Caco-2 (cell line): ENCODE data around the gene SLC12A3. TPM values are rescaled to one million over a fixed set of nuclear protein-coding genes. Genes with fewer than 3 reads are reported as not detected.

ENCODE experiments used
- BruUV-seq: library from RNA; stranded (reverse); fragments of 400-500 nt; replicated peaks from 2 replicates; lab custom pipeline; 2021; lab: Mats Ljungman, UMichigan
- CTCF ChIA-PET: fragments of 300-600 bp; sonication (Branson Sonifier 250); formaldehyde crosslinking; loops from one replicate; lab custom pipeline; 2022; ENCODE audit warnings: antibody characterized with exemption; lab: Charles Lee
- POLR2A ChIA-PET: fragments of 300-600 bp; sonication (Branson Sonifier 250); formaldehyde crosslinking; loops from one replicate; lab custom pipeline; 2022; ENCODE audit warnings: antibody characterized with exemption; lab: Charles Lee
- DNase-seq, 2 experiments: peaks; one replicate each; pipeline versions ENCODE4 v3.0.0 to v3.0.0-alpha.2; 2020 to 2022
- H3K27me3 ChIP-seq: replicated peaks from 2 replicates; pipeline ENCODE4 v1.6.0; 2011; ENCODE audit warnings: low read length; ENCODE audit not compliant: control insufficient read depth, insufficient read depth
- H3K36me3 ChIP-seq: 2 replicates; pipeline ENCODE4 v1.5.1; 2011; ENCODE audit warnings: low read length; ENCODE audit not compliant: control insufficient read depth, insufficient read depth
- H3K4me1 ChIP-seq: fragments of 250-450 bp; sonication (Bioruptor Pico); 2 replicates; pipeline ENCODE4 v1.5.1; 2020; ENCODE audit warnings: mild to moderate bottlenecking
- H3K4me3 ChIP-seq: 2 replicates; pipeline ENCODE4 v1.5.1; 2011; ENCODE audit warnings: low read depth, mild to moderate bottlenecking, control low read depth, low read length
- H3K9me3 ChIP-seq: fragments of 250-450 bp; sonication (Bioruptor Pico); 2 replicates; pipeline ENCODE4 v1.5.1; 2020; ENCODE audit warnings: mild to moderate bottlenecking, moderate library complexity
- H3K27ac Mint-ChIP-seq: one replicate; pipeline ENCODE4 v1.8.0; 2022; ENCODE audit warnings: mixed read lengths; ENCODE audit not compliant: unreplicated experiment
- H3K27me3 Mint-ChIP-seq: one replicate; pipeline ENCODE4 v1.8.0; 2022; ENCODE audit warnings: mixed read lengths; ENCODE audit not compliant: insufficient read depth, unreplicated experiment
- H3K36me3 Mint-ChIP-seq: one replicate; pipeline ENCODE4 v1.8.0; 2022; ENCODE audit warnings: mild to moderate bottlenecking, mixed read lengths; ENCODE audit not compliant: insufficient read depth, unreplicated experiment
- H3K4me1 Mint-ChIP-seq: one replicate; pipeline ENCODE4 v1.8.0; 2022; ENCODE audit warnings: low read depth, mixed read lengths; ENCODE audit not compliant: unreplicated experiment
- H3K4me3 Mint-ChIP-seq: one replicate; pipeline ENCODE4 v1.8.0; 2022; ENCODE audit warnings: mild to moderate bottlenecking, moderate library complexity, mixed read lengths; ENCODE audit not compliant: unreplicated experiment
- H3K9me3 Mint-ChIP-seq: one replicate; pipeline ENCODE4 v1.8.0; 2022; ENCODE audit warnings: mixed read lengths; ENCODE audit not compliant: unreplicated experiment
- intact Hi-C: fragments of 100-400 bp; cut with micrococcal nuclease; formaldehyde crosslinking; loops from one replicate; pipeline ENCODE4 v1.10.0; 2022; ENCODE audit not compliant: unreplicated experiment
- total RNA-seq: library from RNA; stranded (reverse); gene quantifications from 2 replicates; pipeline ENCODE4 v1.2.3, GENCODE V29; 2022
- TF ChIP-seq, protein P1 (sequence below), 2 experiments: fragments of 200-600 bp in 1 of 2; IDR thresholded peaks; 1 replicate in 1 of 2; 2 replicates in 1 of 2; pipeline versions ENCODE4 v1.5.1 to v1.8.0; 2011 to 2022; ENCODE audit warnings: antibody characterized with exemption in 1 of 2, control low read depth in 1 of 2, inconsistent platforms in 1 of 2, low read depth in 1 of 2, low read length in 1 of 2, mild to moderate bottlenecking in 1 of 2, moderate library complexity in 1 of 2; ENCODE audit not compliant: insufficient read depth in 1 of 2, severe bottlenecking in 1 of 2, unreplicated experiment in 1 of 2

Gene SLC12A3
- total RNA-seq, 1 experiment from 2014 or later, result 0.73 TPM

DNA sequence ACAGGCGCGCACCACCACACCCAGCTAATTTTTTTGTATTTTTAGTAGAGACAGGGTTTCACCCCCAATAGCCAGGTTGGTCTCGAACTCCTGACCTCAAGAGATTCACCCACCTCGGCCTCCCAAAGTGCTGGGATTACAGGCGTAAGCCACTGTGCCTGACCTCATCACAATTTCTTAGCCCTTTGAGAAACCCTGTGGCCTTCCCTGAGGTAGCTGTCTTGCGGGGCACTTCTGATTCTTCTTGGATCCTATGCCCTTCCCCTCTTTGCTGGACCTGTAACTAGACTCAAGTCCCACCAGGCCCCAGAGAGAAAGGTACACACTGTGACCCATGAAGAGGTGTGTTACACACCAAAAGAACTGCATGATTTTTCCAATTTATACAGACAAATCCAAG, 83.2 kb downstream of the SLC12A3 start:
- TF ChIP-seq, protein P1, sequence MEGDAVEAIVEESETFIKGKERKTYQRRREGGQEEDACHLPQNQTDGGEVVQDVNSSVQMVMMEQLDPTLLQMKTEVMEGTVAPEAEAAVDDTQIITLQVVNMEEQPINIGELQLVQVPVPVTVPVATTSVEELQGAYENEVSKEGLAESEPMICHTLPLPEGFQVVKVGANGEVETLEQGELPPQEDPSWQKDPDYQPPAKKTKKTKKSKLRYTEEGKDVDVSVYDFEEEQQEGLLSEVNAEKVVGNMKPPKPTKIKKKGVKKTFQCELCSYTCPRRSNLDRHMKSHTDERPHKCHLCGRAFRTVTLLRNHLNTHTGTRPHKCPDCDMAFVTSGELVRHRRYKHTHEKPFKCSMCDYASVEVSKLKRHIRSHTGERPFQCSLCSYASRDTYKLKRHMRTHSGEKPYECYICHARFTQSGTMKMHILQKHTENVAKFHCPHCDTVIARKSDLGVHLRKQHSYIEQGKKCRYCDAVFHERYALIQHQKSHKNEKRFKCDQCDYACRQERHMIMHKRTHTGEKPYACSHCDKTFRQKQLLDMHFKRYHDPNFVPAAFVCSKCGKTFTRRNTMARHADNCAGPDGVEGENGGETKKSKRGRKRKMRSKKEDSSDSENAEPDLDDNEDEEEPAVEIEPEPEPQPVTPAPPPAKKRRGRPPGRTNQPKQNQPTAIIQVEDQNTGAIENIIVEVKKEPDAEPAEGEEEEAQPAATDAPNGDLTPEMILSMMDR (IDR thresholded peaks at IDR 0.05; ENCODE audit: insufficient read depth in 1 of 2, low read depth in 1 of 2, low read length in 1 of 2, severe bottlenecking in 1 of 2, unreplicated experiment in 1 of 2), result no peak
- peaks cover 67% of the 10 kb centered on the region for H3K36me3 Mint-ChIP-seq
- H3K4me1 ChIP-seq, result peaks cover 4% of the 10 kb centered on the region; the same call in 1 of the 2 replicates
- ChIA-PET CTCF (interaction anchor here (1.3 kb wide), 1 partner anchor 77 kb away, joined by 3 read pairs; no protein-coding TSS in a partner anchor), POLR2A (no interaction called here)
- no peaks in the 10 kb centered on the region for H3K36me3 ChIP-seq
- DNase-seq, result no peak
- no peaks in the 10 kb centered on the region for H3K27me3 Mint-ChIP-seq
- no peaks in the 10 kb centered on the region for H3K9me3 ChIP-seq
- intact Hi-C loops, result no loop called here
- no peak overlapping the region for H3K4me3 ChIP-seq
- H3K27ac Mint-ChIP-seq, result peak overlapping the region; percentile 37
- peaks cover 22% of the 10 kb centered on the region for H3K4me1 Mint-ChIP-seq
- BruUV-seq, result no TSS peak
- no peaks in the 10 kb centered on the region for H3K27me3 ChIP-seq
- no peaks in the 10 kb centered on the region for H3K9me3 Mint-ChIP-seq
- H3K4me3 Mint-ChIP-seq, result no peak overlapping the region

DNA sequence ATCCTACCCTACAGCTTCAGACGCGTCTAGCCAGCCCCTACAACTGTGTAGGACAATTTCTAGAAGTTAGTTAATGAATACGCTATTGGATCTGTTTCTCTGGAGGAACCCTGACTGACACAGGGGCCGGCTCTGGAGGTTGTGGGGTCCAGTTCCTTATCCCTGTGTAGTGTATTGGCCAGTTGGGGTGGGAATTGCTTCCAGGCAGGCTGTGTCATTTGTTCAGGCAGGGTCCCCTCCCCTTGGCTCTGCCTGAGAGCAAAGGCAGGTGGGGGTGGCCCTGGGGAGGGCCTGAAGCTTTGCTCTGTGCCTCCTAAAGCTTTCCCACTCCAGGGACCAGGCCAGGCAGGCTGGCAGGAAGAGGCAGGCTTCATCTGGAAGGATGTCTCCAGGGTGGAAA, 85.0 kb downstream of the SLC12A3 start:
- Histone ChIP-seq H3K36me3 (no peaks in the 10 kb centered on the region), H3K4me3 (no peak overlapping the region), H3K27me3 (no peaks in the 10 kb centered on the region), H3K4me1 (peaks cover 4% of the 10 kb centered on the region; the same call in 1 of the 2 replicates), H3K9me3 (no peaks in the 10 kb centered on the region)
- Mint-ChIP-seq H3K4me1 (peaks cover 17% of the 10 kb centered on the region), H3K36me3 (peaks cover 49% of the 10 kb centered on the region), H3K9me3 (no peaks in the 10 kb centered on the region), H3K27me3 (no peaks in the 10 kb centered on the region), H3K27ac (peak overlapping the region; percentile 4), H3K4me3 (no peak overlapping the region)
- no peak for DNase-seq
- POLR2A ChIA-PET, result no interaction called here
- CTCF ChIA-PET, result interaction anchor here (1.2 kb wide), 1 partner anchor 19 kb away, joined by 4 read pairs; no protein-coding TSS in a partner anchor
- intact Hi-C loops, result loop anchor here (5.0 to 10.0 kb wide), 2 partner anchors 97 to 215 kb away; partner anchors contain the start of gene NUP93
- BruUV-seq, result no TSS peak
- TF ChIP-seq, protein P1 (IDR thresholded peaks at IDR 0.05; ENCODE audit: insufficient read depth in 1 of 2, low read depth in 1 of 2, low read length in 1 of 2, severe bottlenecking in 1 of 2, unreplicated experiment in 1 of 2), result no peak

DNA sequence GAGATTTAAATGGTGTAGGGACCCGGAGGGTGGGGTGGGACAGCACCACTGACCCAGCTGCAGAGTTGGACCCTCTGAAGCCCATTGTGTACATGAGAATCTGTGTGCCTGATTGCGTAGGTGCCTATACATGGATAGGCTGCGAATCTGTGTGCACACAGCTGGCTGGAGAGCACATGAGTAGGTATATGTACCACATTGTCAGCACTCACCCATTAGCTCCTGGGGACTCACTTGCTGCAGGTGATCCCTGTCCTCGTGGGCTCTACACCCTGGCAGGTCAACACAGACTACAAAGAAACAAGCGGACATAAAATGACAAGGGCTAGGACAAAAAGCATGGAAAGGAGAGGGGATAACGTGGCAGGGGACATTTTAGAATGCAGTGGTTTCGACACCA, 85.4 kb downstream of the SLC12A3 start:
- Histone ChIP-seq H3K27me3 (no peaks in the 10 kb centered on the region), H3K4me1 (peaks cover under 1% of the 10 kb centered on the region; the same call in 1 of the 2 replicates), H3K36me3 (no peaks in the 10 kb centered on the region), H3K4me3 (no peak overlapping the region), H3K9me3 (no peaks in the 10 kb centered on the region)
- Mint-ChIP-seq H3K9me3 (no peaks in the 10 kb centered on the region), H3K27me3 (no peaks in the 10 kb centered on the region), H3K4me1 (peaks cover 16% of the 10 kb centered on the region), H3K36me3 (peaks cover 45% of the 10 kb centered on the region), H3K4me3 (no peak overlapping the region), H3K27ac (peak overlapping the region; percentile 4)
- intact Hi-C loops, result loop anchor here (5.0 to 10.0 kb wide), 2 partner anchors 97 to 216 kb away; partner anchors contain the start of gene NUP93
- ChIA-PET CTCF (interaction anchor here (0.7 to 1.2 kb wide), 3 partner anchors 19 to 83 kb away, joined by 3 to 5 read pairs (median 4); no protein-coding TSS in a partner anchor), POLR2A (no interaction called here)
- TF ChIP-seq, protein P1 (IDR thresholded peaks at IDR 0.05; ENCODE audit: insufficient read depth in 1 of 2, low read depth in 1 of 2, low read length in 1 of 2, severe bottlenecking in 1 of 2, unreplicated experiment in 1 of 2), result no peak
- BruUV-seq, result no TSS peak
- DNase-seq, result no peak
